ENCODE measurements around the gene CMSS1. TPM values are rescaled to one million over a fixed set of nuclear protein-coding genes. Genes with fewer than 3 reads are reported as not detected.

The CMSS1 gene
- total RNA-seq: 10 to 100 TPM; 35.8 to 74.3 TPM

DNA sequence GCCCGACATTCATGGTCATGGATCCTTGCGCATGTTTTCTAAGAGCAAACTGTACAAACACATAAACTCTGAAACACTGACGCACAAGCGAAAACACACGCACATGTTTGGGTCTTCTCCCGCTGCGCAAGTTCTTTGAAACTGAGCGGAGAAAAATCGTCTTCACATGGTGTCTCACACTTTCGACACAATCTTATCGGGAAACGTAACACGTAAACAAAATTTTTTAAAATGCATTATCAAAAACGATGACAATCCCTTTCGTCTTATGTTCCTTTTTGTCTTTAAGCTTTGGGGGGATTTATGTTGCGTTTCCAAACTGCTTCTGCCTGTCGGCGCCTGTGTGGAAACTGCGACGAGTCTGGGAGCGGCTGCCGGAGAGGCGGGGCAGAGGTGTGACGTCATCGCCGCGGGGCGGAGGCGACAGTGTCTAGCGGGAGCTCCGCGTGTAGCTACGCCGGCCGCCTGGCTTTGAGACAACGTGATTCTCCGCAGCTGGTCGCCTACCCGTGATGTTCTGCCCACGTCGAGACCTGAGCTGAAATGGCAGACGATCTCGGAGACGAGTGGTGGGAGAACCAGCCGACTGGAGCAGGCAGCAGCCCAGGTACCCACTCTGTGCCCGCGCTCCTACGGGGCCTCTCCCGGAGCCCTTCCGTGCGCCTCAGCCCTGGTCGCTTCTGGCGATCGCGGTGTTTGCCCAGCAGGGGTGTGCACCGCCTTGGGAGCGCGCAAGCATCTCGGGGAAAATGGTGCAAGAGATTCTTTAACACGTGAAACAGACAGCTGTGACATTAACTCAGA lies at the start of gene CMSS1:
CMSS1 (plus strand) TSS at position 426 of the 804 bp plus-strand sequence.
- peaks cover 12 to 29% of the 10 kb centered on the region in 2 donors for H3K36me3 Mint-ChIP-seq

DNA sequence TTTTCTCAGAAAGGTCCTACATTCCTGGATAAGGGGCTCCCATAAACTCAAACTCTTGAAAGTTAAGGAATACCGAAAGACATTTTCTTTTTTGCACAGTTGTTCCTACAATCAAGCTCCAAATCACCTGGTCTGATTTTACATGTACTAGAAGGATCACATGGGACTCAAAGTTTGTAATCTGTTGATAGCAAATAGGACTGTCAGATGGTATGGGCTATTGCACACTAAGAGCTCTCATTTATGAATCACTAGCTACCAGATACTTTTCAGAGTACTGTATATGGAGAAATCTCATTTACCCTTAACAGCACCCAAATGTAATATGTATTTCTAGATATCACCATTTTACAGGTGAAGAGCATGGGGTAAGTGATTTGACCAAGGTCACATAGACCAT lies 49.5 kb upstream of the CMSS1 start:
- H3K9me3 Mint-ChIP-seq: no peaks in the 10 kb centered on the region
- DNase-seq (ENCODE audit: low spot score in 2 of 2) (no peak), ATAC-seq (no peak)
- H3K36me3 Mint-ChIP-seq: no peaks in the 10 kb centered on the region
- H3K27ac Mint-ChIP-seq: no peak overlapping the region

More for the DNA sequence above, at the start of gene CMSS1:
- Mint-ChIP-seq H3K9me3 (peaks cover 0 to 3% of the 10 kb centered on the region in 2 donors), H3K27ac (peak within 1 kb of the TSS; percentile 90 to 99)
- DNase-seq (ENCODE audit: low spot score in 2 of 2) (peak; percentile 91 to 94), ATAC-seq (peak; percentile 94 to 96)

DNA sequence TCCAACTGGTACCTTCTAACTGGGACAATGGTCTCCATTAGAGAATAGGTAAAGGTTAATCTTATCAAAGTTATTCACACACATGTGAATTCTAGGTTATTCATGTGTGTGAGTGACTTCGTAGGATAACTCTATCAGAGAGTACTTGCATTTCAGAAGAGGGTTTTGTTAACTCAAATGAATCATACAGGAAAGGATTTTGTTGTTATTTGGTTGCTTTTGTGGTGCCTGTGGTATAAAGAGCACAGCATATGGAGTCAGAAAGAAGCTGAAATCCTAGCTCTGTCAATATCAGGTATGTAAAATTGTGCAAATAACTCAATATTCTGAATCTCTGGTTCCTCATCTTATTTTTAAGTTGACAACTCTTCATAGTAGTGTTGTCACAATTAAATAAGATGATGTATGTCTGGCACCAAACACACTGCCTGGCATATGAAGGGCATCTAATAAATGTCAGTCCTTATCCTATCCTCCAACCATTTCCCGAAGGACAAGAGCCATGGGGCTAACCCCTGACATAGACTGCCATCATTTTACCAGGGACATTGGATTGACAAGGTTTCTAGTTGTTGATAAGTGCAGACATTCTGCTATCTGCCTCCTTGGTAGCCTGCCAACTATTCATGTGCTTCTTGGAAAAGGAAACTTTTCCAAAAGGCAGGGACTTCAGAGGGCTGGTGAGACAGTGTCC lies 48.7 kb upstream of the CMSS1 start:
- DNase-seq (ENCODE audit: low spot score in 2 of 2) (no peak), ATAC-seq (no peak)
- Mint-ChIP-seq H3K36me3 (no peaks in the 10 kb centered on the region), H3K27ac (no peak overlapping the region), H3K9me3 (no peaks in the 10 kb centered on the region)

DNA sequence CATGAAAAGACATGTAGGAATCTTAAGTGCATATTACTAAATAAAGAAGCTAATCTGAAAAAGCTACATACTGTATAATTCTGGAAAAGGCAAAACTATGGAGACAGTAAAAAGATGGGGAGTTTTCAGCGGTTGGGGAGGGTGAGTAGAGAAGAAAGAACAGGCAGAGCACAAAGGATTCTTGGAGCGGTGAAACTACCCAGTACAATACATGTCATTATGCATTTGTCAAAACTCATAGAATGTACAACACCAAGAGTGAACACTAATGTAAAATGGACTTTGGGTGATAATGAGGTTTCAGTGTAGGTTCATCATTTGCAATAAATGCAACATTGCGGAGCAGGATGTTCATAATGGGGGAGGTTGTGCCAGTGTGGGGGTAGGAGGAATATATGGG lies 45.5 kb upstream of the CMSS1 start:
- no peak overlapping the region for H3K27ac Mint-ChIP-seq
- ATAC-seq: no peak
- DNase-seq (ENCODE audit: low spot score in 2 of 2): no peak
- no peaks in the 10 kb centered on the region for H3K9me3 Mint-ChIP-seq
- no peaks in the 10 kb centered on the region for H3K36me3 Mint-ChIP-seq

DNA sequence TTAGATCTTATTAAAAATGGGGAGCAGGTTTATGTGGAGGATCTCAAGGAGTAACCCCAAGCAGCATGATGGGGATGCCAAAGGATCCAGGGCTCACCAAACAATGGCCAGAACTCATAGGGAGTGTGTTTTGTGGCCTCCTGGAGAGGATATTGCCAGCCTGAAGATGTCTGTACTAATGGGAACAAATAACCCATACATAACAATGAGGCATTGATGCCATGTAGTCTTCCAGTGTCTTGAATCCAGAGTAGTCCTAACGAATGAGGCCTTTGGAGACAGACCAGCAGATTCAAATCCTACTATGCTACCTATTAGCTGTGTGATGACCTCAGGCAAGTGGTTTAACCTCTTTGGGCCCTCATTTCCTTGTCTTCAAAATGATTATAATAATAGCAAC lies 45.0 kb upstream of the CMSS1 start:
- H3K9me3 Mint-ChIP-seq: no peaks in the 10 kb centered on the region
- no peak overlapping the region for H3K27ac Mint-ChIP-seq
- DNase-seq (ENCODE audit: low spot score in 2 of 2) (no peak), ATAC-seq (no peak)
- H3K36me3 Mint-ChIP-seq: no peaks in the 10 kb centered on the region

DNA sequence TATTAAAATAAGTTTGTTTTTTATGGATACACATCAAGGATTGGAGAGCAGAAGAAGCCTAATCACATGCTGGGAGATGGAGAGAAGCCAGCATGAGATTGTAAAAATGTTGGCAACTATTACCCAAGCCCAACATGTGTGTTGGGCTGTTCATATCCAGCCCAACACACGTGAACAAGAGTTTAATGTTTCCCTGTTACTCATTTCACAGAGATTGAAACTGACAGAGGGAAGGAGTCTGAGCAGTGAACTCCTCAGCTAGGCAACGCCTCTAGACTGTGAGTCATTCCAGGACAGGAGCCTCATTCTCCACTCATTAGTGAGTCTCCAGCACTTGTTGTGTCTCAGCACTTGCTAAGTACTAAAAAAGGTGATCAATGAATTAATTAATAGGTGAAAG lies 43.2 kb upstream of the CMSS1 start:
- H3K36me3 Mint-ChIP-seq: no peaks in the 10 kb centered on the region
- no peaks in the 10 kb centered on the region for H3K9me3 Mint-ChIP-seq
- ATAC-seq (peak; percentile 47 to 97), DNase-seq (ENCODE audit: low spot score in 2 of 2) (no peak)
- no peak overlapping the region for H3K27ac Mint-ChIP-seq

DNA sequence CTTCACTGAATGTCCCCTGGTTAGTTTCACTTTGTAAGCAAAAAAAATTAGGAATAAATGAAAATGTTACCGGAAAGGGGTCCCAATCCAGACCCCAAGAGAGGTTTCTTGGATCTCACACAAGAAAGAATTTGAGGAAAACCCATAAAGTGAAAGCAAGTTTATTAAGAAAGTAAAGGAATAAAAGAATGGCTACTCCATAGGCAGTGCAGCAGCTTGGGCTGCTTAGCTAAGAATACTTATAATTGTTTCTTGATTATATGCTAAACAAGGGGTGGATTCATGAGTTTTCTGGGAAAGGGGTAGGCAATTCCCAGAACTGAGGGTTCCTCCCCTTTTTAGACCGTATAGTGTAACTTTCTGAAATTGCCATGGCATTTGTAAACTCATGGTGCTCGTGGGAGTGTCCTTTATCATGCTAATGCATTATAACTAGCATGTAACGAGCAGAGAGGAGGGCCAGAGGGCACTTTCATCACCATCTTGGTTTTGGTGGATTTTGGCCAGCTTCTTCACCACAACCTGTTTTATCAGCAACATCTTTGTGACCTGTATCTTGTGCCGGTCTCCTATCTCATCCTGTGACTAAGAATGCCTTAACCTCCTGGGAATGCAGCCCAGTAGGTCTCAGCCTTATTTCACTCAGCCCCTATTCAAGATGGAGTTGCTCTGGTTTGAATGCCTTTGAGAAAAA lies 41.0 kb upstream of the CMSS1 start:
- no peaks in the 10 kb centered on the region for H3K9me3 Mint-ChIP-seq
- DNase-seq (ENCODE audit: low spot score in 2 of 2): no peak
- no peak overlapping the region for H3K27ac Mint-ChIP-seq
- no peak for ATAC-seq
- no peaks in the 10 kb centered on the region for H3K36me3 Mint-ChIP-seq

DNA sequence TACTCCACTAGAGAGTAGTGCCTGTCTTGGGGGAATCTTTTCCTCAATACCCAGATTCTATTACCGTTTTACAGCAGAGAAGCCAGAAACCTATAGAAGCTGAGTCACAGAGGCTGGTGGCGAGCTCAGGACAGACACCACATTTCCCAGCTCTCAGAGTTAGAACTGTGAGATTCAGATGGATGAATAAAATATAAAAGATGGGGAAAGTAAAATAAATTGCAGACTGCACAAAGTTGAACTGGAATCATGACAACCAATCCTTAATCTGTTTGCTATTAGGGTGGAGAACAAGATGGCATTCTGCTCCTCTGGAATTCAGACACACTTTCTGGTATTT lies 40.5 kb upstream of the CMSS1 start:
- DNase-seq (ENCODE audit: low spot score in 2 of 2) (no peak), ATAC-seq (no peak)
- H3K36me3 Mint-ChIP-seq: no peaks in the 10 kb centered on the region

DNA sequence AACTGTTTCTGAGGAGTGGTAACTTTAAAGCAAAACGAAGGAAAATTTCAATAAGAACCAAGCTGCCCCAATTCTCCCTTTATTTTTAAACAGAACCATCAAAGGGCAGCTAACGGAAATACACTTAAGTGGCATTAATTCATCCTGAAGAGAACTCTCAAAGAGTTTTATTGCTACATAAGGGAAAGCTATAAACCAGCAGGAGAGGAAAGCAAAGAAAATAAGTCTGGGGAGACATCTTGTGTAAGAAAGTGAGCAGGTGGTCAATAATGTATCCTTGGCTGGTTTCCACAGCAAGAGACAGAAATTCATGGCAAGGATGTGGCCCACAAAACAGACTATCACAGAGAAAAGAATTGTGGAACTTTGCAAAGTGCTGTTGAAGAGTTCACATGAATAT lies 40.0 kb upstream of the CMSS1 start:
- Mint-ChIP-seq H3K27ac (no peak overlapping the region), H3K9me3 (no peaks in the 10 kb centered on the region), H3K36me3 (no peaks in the 10 kb centered on the region)
- no peak for DNase-seq (ENCODE audit: low spot score in 2 of 2)
- ATAC-seq: no peak

More for the DNA sequence above, 40.5 kb upstream of the CMSS1 start:
- no peaks in the 10 kb centered on the region for H3K9me3 Mint-ChIP-seq
- no peak overlapping the region for H3K27ac Mint-ChIP-seq

DNA sequence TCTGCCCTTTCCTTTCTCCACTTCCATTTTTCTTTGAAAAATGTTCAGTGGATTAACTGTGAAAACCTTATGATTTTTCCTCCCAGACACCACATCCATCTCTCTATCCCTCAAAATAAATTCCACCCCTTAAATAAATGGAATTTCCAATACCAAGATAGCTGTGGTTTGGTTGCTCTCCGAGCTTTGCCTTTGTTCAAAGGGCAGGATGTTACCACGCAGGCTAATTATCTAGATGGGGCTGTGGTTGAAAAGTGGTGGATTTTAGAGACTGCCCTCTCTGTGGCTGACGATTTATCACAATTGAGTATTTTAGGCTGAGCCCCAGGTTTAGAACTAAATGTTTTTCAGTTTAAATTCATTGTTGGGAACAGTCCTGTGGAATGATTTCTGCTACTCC lies 36.9 kb upstream of the CMSS1 start:
- DNase-seq (ENCODE audit: low spot score in 2 of 2) (no peak), ATAC-seq (no peak)
- H3K36me3 Mint-ChIP-seq: no peaks in the 10 kb centered on the region
- no peak overlapping the region for H3K27ac Mint-ChIP-seq
- no peaks in the 10 kb centered on the region for H3K9me3 Mint-ChIP-seq

DNA sequence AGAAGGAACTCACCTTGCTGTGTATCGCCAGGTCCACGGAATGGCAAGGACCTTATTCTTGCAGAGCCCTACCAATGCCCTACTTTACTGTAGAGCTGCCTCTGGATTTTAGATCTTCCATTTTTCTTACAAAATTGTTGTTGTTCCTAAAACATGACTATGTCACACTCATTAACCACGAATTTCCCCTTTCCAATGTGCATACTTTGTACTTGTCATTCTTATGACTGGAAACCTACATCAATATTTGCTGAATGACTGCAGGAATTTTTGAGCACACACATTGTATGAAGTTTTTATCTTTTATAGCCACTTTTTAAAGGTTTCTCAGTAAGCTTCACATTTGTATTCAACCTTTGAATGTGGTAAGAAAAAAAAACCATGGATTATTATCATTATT lies 35.9 kb upstream of the CMSS1 start:
- H3K9me3 Mint-ChIP-seq: no peaks in the 10 kb centered on the region
- no peak overlapping the region for H3K27ac Mint-ChIP-seq
- ATAC-seq: no peak
- DNase-seq (ENCODE audit: low spot score in 2 of 2): no peak
- no peaks in the 10 kb centered on the region for H3K36me3 Mint-ChIP-seq

DNA sequence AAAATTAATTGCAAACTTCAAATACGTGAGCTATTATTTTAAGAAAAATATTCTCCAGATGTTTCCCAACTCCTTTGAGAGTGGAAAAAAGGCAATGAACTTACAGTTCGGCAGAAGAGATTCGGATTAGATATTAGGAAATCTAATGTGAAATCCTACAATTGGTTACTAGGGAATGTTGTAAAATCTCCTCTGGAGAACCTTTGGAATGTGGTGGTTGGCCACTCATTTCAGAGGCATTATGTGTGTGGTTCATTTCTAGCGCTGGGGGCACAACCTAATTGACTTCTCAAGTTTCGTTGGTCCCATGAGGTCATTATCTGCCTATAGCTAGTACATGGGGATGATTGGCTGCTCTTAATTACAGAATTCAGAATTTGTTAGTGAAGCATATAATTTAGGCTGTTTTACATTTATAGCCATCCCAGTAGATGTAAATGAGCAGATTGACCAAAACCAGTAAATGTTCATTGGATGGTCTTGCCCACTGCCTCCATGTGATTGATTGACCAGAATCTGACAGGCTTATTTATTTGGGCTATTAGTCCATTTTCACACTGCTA lies 34.6 kb upstream of the CMSS1 start:
- DNase-seq (ENCODE audit: low spot score in 2 of 2) (no peak), ATAC-seq (no peak)
- Mint-ChIP-seq H3K9me3 (no peaks in the 10 kb centered on the region), H3K27ac (no peak overlapping the region), H3K36me3 (no peaks in the 10 kb centered on the region)

DNA sequence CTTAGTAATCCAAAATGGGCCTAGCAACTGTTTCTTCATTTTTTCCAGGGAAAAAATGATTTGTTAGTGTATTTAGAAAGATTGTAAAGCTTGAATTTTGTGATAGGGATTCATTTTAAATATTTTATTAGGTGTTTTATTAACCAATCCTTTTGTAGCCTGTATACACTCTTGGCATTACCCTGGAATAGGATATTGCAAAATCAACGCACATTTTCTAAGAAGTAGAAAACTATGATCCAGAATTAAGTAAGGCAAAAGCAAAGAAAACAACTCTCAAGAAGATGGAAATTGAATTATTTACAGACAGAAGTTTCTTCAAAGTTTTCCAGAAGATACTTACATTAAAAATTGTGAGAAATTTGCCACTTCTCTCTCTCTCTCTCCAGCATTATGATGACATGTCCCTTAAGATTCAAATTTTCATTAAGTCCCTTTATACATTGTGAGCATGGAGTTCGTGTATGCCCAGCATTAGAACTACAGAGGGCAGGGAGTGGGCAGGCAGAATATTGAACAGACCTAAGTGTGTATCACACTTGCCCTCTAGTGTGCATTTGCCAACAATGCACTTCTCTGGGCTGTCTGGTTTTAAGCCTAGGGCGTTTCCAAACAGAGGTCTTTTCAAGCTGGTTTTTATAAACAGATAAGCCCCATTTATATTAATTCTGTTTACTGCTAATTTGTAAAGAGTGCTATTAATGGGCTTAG lies 28.5 kb upstream of the CMSS1 start:
- H3K36me3 Mint-ChIP-seq: no peaks in the 10 kb centered on the region

DNA sequence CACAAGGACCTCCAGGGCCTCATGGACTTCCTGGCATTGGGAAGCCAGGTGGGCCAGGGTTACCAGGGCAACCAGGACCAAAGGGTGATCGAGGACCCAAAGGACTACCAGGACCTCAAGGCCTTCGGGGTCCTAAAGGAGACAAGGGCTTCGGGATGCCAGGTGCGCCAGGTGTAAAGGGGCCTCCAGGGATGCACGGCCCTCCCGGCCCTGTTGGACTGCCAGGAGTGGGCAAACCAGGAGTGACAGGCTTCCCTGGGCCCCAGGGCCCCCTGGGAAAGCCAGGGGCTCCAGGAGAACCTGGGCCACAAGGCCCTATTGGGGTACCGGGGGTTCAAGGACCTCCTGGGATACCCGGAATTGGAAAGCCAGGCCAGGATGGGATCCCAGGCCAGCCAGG lies 23.2 kb upstream of the CMSS1 start:
- Mint-ChIP-seq H3K27ac (no peak overlapping the region), H3K9me3 (no peaks in the 10 kb centered on the region), H3K36me3 (no peaks in the 10 kb centered on the region)
- no peak for ATAC-seq
- DNase-seq (ENCODE audit: low spot score in 2 of 2): no peak

More for the DNA sequence above, 28.5 kb upstream of the CMSS1 start:
- Mint-ChIP-seq H3K27ac (no peak overlapping the region), H3K9me3 (no peaks in the 10 kb centered on the region)
- peak; percentile 50 to 79 for ATAC-seq
- no peak for DNase-seq (ENCODE audit: low spot score in 2 of 2)

DNA sequence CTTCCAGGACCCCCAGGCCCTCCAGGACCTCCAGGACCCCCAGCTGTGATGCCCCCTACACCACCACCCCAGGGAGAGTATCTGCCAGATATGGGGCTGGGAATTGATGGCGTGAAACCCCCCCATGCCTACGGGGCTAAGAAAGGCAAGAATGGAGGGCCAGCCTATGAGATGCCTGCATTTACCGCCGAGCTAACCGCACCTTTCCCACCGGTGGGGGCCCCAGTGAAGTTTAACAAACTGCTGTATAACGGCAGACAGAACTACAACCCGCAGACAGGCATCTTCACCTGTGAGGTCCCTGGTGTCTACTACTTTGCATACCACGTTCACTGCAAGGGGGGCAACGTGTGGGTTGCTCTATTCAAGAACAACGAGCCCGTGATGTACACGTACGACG lies 22.1 kb upstream of the CMSS1 start:
- H3K27ac Mint-ChIP-seq: no peak overlapping the region
- DNase-seq (ENCODE audit: low spot score in 2 of 2): no peak
- no peak for ATAC-seq
- no peaks in the 10 kb centered on the region for H3K9me3 Mint-ChIP-seq
- H3K36me3 Mint-ChIP-seq: no peaks in the 10 kb centered on the region

DNA sequence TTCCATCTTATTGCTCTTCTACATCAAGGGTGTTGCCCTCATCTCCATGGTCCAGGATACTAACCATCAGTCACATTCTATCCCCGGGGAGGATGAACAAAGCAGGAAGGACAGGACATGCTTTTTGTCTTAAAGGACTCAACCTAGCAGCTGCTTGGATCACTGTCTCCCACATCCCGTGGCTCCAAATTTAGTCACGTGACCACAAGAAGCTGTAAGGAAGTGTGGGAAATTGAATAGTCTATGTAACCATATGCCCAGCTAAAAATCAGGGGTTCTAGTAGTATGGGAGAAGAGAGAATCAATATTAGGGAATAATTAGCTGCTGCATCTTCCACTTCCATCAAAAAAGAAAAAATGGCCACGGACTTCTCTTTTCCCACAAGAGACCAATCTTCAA lies 18.2 kb upstream of the CMSS1 start:
- peaks cover 3 to 8% of the 10 kb centered on the region in 2 donors for H3K9me3 Mint-ChIP-seq
- peaks cover 10% of the 10 kb centered on the region in 2 donors for H3K36me3 Mint-ChIP-seq
- ATAC-seq (no peak), DNase-seq (ENCODE audit: low spot score in 2 of 2) (no peak)
- H3K27ac Mint-ChIP-seq: no peak overlapping the region

DNA sequence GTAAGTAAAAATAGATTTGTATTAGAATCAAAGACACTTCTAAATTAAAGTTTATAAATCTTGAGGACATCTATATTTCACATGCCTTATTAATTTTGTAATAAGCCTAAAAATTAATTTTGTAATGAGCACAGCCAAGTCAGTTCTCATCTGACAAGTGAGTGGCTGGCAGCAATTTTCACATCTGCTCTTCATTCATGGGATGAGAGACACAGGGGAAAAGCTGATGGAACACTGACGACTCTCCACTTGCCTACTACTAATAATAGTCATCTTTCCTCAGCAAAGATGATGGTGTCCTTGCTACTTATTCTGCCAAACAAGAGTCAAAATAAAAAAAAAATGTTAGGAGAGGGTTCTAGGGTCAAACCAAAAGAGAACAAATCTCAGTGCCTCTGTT lies 14.4 kb upstream of the CMSS1 start:
- H3K27ac Mint-ChIP-seq: no peak overlapping the region

More for the DNA sequence above, 14.4 kb upstream of the CMSS1 start:
- DNase-seq (ENCODE audit: low spot score in 2 of 2) (no peak), ATAC-seq (no peak)
- H3K9me3 Mint-ChIP-seq: peaks cover 14 to 22% of the 10 kb centered on the region in 2 donors
- H3K36me3 Mint-ChIP-seq: peaks cover 25 to 26% of the 10 kb centered on the region in 2 donors

Data from activated naive CD4-positive, alpha-beta T cell treated with anti-CD3 and anti-CD28 coated beads, Interleukin-2, amount 50 U/mL, for 72 hours (primary cell).